Measurements from ENCODE around the gene NCF2. TPM values are rescaled to one million over a fixed set of nuclear protein-coding genes. Genes with fewer than 3 reads are reported as not detected.
"Not testable (repeated sequence)": the region's sequence is repeated elsewhere in the genome, so short reads cannot be mapped to it uniquely, and the experiment has no call there.

NCF2 gene
- total RNA-seq, 2 donors from 2014 or later, result 3.1 to 7.0 TPM

DNA sequence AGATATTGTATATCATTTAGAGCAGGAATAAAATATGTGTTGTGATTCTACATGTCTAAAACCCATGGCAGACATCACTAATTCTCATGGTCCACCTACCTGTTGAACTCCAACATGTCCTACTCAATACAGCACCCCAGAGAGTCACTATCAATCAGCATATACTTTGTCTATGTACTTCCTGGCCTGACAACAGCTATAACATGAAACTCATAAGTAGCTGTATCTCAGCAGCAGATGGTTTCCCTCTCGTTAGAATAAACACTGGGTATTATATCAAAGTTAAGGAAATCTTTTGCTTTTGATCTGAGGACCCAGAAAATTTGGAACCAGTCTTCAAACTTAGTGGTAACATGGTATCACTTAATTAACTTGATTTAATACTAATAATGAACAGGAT is 29.5 kb upstream of the NCF2 start:
- intact Hi-C loops (cut with DNase I, micrococcal nuclease), result loop anchor here in 1 of 2 donors (5.0 kb wide), 1 partner anchor 147 kb away; the partner anchor contains the start of gene SMG7
- DNase-seq, result no peak

GRCh38 chr1:183618202-183618601 is 27.9 kb upstream of the NCF2 start:
- ATAC-seq; DNase-seq; intact Hi-C loops (cut with DNase I, micrococcal nuclease): not testable (repeated sequence)

More for the DNA sequence above, 29.5 kb upstream of the NCF2 start:
- no peak for ATAC-seq

DNA sequence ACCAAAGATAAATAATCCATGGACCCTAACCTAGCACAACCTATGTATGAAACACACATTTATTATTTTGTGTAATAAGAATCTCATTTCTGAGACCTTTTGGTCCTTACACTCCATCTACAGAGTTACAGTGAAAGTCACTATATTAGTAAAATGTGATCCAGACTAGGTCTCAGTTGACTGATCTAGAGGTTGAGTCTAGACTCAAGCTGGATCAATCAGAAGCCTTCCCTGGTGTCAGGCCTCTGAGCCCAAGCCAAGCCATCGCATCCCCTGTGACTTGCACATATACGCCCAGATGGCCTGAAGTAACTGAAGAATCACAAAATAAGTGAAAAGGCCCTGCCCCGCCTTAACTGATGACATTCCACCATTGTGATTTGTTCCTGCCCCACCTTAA is 22.7 kb upstream of the NCF2 start:
- DNase-seq; intact Hi-C loops (cut with DNase I, micrococcal nuclease); ATAC-seq: not testable (repeated sequence)

GRCh38 chr1:183612407-183612806 is 22.1 kb upstream of the NCF2 start:
- peak; percentile 72 for ATAC-seq
- no peak for DNase-seq
- intact Hi-C loops (cut with DNase I, micrococcal nuclease), result no loop called here

- intact Hi-C loops (cut with DNase I, micrococcal nuclease), result no loop called here
- DNase-seq, result no peak
- no peak for ATAC-seq
These were observed 20.8 kb upstream of the NCF2 start for GRCh38 chr1:183611021-183611420.

DNA sequence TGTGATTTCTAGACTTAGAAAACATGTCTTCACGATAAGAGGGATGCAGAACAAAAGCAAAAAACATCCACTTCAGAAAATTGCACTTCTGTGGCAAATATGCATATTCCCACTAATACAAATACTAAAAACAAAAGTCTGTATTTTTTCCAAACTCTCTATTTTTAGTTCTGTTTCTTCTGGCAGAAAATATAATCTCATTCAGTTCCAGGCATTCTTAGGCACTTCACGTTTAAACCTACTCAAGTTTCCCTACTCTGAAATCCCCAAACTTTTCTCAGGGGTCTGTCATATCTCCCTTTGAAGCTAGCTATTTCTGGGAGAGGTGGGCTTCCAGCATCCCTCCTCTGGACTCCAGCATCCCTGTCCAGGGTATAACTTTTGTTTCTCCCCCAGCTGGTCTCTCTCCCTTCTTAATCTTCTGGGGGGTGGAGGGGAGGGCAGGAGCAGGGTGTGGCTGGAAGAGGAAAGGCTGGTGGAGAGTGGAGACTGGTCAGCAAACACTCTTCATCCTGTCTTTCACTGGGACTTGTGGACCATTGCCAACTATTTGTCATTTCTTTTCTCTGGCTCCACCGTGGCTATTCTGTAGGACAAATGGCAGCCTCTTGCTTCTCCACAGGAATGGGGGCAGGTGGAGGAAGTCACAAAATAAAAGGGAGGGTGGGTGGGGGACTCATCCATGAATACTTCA is 19.6 kb upstream of the NCF2 start:
- intact Hi-C loops (cut with DNase I, micrococcal nuclease), result no loop called here
- no peak for DNase-seq
- no peak for ATAC-seq

DNA sequence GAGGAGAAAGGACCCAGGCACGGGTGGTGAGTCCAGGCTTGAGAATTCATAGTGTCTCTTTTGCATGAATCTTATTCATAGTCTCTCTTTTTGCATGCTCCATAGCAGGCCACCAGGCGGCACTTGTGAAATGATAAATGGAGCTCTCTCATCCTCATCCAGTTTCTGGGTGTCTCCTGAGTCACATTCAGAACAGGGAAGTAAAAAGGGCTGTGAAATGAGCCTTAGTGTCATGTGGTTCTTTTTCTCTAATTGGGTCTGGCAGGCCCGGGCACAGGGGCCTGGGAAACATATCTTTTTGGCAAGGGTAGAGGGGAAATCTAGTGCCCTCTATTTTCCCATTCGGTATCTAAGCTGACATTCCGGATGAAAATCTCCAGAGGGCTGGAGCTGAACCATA is 19.1 kb upstream of the NCF2 start:
- DNase-seq (peak; percentile 48 to 60), ATAC-seq (peak; percentile 83)
- intact Hi-C loops (cut with DNase I, micrococcal nuclease), result no loop called here

DNA sequence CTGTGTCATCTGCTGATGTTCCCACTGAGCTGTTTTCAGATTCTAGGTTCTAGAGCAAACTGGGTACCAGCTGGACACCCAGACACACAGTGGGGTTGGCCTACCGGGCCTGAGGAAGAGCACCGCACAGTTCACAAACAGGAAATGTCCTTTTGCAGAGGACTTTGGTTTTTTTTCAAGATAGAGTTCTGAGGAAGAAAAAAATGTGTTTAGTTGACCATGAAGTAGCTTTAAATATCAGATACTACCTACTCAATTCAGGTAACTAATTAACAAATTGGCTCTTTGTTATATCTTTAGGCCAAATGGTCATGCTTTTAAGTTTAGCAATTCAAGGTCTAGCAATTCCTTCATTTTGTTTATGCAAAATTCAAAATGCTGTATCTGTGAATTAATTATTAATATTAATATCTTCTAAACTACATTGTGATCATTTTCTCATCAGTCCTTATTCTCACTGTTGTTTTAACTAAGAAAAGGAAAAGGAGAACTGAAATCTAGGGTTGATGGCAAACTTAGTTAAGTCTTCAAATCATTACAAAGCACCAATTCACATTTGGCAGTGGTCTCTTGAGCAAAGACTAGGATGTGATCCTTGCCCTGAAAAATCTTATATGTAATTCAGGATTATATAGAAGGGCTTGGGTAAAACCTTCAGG is 17.2 kb upstream of the NCF2 start:
- DNase-seq (no peak), ATAC-seq (no peak)
- intact Hi-C loops (cut with DNase I, micrococcal nuclease), result no loop called here

GRCh38 chr1:183605904-183606303 is 15.6 kb upstream of the NCF2 start:
- ATAC-seq (no peak), DNase-seq (no peak)
- intact Hi-C loops (cut with DNase I, micrococcal nuclease), result no loop called here

GRCh38 chr1:183604815-183605214 is 14.6 kb upstream of the NCF2 start:
- DNase-seq (no peak), ATAC-seq (no peak)
- intact Hi-C loops (cut with DNase I, micrococcal nuclease), result no loop called here

- intact Hi-C loops (cut with DNase I, micrococcal nuclease), result no loop called here
- no peak for DNase-seq
- no peak for ATAC-seq
These were observed 14.0 kb upstream of the NCF2 start for GRCh38 chr1:183604038-183604808.

- ATAC-seq (no peak), DNase-seq (no peak)
- intact Hi-C loops (cut with DNase I, micrococcal nuclease), result no loop called here
These were observed 12.3 kb upstream of the NCF2 start for GRCh38 chr1:183602510-183602909.

- no peak for DNase-seq
- ATAC-seq, result peak; percentile 61
- intact Hi-C loops (cut with DNase I, micrococcal nuclease), result no loop called here
These were observed 10.4 kb upstream of the NCF2 start for GRCh38 chr1:183600634-183601033.

DNA sequence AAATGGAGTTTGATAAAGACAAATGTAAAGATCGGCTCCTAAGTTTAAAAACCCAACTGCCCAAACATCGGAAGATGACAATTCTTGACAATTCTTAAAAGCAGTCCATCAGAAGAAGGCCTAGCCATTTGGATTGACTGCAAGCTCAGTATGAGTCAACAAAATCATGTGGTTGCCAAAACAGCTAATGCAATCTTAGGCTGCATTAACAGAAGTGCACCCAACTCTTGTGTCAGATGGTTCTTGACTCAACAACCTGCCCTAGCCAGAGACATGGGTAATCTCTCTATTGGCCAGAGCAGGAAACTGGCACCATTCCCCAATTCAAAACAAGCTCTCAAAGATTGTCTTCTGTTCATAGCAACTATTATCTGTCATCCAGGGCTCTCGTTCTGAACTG is 9.9 kb upstream of the NCF2 start:
- no peak for DNase-seq
- intact Hi-C loops (cut with DNase I, micrococcal nuclease), result no loop called here
- ATAC-seq, result no peak

- intact Hi-C loops (cut with DNase I, micrococcal nuclease), result no loop called here
- no peak for DNase-seq
- peak; percentile 27 for ATAC-seq
These were observed 8.1 kb upstream of the NCF2 start for GRCh38 chr1:183598386-183598785.

DNA sequence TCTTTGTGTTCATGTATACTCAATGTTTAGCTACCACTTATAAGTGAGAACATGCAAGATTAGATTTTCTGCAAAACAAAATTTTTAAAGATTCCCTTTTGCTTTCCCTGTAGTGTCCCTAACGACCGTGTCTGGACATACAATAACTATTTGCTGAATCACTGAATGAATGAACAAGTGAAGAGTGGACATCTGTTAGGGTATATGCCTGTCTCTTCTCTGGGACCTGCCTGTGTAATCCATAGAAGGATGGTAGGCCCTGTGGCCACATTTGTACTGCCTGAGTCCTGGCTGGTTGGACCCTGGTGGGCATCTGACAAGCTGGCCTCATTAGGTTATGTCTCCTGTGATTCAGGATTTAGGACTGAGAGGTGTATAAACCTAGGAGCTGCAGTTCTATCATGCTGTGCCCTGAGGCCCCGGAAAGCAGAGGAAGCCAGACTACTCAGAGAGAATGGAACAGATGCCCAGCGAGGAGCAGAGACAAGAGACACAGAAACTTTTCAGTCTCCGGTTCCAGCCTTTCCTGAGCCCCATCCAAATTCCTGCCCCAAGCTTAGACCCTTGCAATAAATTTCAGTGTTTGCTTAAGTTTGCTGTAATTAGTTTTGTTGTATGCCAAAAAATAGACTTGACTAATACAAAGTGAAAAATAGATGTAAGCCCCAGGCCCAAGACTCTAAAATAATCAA is 7.5 kb upstream of the NCF2 start:
- no peak for ATAC-seq
- DNase-seq, result no peak
- intact Hi-C loops (cut with DNase I, micrococcal nuclease), result no loop called here

GRCh38 chr1:183596500-183596899 is 6.2 kb upstream of the NCF2 start:
- intact Hi-C loops (cut with DNase I, micrococcal nuclease), result no loop called here
- no peak for ATAC-seq
- no peak for DNase-seq

DNA sequence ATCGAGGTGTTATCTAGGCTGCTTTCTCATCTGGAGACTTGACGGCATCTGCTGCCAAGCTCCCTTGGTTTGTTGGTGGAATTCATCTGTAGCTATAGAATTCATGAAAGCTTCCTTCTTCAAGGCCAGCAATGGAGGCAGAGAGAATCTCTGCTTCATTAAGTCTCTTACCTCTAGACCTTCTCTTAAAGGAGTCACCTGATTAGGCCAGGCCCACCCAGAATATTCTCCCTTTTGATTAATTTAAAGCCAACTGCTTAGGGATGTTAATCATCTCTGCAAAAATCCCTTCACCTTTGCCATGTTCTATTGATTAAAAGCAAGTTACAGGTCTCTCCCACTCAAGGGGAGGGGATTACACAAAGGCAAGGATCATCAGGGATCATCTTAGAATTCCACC is 5.3 kb upstream of the NCF2 start:
- intact Hi-C loops (cut with DNase I, micrococcal nuclease), result no loop called here
- ATAC-seq (no peak), DNase-seq (no peak)

GRCh38 chr1:183593356-183593755 is 3.1 kb upstream of the NCF2 start:
- ATAC-seq (no peak), DNase-seq (no peak)
- intact Hi-C loops (cut with DNase I, micrococcal nuclease), result no loop called here

Measured in left colon (tissue), 2 donors.